NCI-H2227 treated with DMSO at 0.1 percent for 48 hours (cell line): ENCODE data around the gene WRAP73.

Experiments used
- DNase-seq: peaks from one replicate; lab custom pipeline; 2025; lab: John Stamatoyannopoulos, UW

WRAP73 gene, protein sequence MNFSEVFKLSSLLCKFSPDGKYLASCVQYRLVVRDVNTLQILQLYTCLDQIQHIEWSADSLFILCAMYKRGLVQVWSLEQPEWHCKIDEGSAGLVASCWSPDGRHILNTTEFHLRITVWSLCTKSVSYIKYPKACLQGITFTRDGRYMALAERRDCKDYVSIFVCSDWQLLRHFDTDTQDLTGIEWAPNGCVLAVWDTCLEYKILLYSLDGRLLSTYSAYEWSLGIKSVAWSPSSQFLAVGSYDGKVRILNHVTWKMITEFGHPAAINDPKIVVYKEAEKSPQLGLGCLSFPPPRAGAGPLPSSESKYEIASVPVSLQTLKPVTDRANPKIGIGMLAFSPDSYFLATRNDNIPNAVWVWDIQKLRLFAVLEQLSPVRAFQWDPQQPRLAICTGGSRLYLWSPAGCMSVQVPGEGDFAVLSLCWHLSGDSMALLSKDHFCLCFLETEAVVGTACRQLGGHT

DNA sequence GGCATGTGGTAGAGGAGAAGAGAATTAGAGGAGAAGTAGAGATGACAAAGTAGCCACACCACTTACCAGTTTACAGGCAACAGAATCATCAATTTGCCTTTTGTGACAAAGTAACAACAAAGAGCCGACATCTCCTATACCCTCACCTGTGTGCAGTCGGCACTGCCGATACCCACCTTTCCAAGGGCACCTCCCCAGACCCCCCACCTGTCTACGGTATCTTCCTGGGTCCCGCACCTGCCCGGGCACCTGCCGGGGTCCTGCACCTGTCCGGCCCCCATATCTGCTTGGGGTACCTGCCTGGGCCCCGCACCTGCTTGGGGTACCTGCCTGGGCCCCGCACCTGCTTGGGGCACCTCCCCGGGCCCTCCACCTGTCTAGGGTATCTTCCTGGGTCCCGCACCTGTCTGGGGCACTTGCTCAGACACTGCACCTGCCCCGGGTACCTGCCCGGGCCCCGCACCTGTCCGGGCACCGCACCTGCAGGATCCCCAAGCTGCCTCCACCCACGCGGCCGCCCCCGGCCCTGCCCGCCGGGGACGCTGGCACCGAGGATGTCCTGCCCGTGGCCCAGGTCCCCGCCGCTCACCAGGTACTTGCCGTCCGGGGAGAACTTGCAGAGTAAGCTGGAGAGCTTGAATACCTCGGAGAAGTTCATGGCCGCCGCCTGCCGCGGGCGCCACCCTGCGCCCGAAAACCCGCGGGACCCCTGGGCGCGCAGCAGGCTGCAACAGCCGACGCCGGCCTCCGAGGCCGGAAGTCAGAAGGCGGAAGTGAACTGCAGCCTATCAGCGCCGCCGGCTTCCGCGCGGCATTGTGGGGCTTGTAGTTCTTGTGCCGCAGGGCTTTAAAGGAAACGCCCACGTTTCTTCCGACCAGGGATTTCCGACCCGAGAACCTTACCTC lies at the start of gene WRAP73:
TSS of gene WRAP73 (minus strand) at position 762 of the 906 bp plus-strand sequence. CDS start at position 658, 104 bp downstream.
- DNase-seq = peak; percentile 89

DNA sequence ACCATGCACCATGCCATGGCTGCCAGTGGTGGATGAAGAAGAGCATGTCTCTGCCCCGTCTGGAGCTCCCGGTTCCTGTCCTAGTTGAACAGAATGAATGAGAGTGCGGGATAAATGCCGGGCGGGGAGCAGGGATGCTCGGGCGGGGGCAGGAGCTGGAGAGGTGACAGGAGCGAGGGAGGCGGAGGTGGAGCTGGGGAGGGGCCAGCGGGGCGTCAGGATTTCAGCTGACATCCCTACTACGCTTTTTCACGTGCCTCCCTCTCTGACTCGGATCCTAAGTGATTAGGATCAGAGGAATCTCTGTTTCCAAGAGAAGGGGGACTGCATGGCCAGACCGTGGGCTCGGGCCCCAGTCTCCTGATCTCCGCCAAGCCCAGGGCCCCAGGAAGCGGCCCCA lies 49.7 kb upstream of the WRAP73 start:
- DNase-seq = no peak

DNA sequence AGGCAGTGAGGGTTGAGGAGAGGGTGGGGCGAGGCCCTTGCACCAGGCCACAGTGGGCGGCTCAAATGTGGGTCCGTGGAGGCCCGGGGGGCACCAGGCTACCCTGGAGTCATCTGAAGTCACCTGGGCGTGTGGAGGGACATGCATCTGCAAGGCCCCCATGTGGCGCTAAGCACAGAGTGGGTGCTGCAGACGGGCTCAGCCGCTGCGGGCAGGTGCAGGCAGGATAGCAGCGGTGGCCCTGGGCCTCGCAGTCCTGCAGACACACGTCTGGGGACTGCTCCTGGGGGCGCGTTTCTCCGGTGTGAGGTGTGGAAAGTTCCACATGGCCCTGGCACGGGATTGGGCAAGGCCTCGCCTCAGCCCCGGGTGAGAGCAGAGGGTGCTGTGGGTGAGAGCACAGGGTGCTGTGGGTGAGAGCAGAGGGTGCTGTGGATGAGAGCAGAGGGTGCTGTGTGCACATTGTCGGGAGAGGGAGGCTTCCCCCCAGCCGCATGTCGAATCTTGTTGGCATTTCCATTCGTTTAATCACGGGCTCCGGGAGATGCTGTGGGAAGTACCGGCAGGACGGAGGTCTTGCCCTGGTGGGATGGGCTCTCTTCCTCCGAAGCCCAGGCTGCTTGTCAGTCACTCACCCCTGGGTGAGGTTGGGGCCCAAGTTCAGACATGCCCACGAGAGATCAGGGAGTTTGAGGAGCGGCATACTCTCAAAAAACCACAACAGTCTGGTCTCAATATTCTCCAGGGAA lies 48.9 kb upstream of the WRAP73 start:
- no peak for DNase-seq

DNA sequence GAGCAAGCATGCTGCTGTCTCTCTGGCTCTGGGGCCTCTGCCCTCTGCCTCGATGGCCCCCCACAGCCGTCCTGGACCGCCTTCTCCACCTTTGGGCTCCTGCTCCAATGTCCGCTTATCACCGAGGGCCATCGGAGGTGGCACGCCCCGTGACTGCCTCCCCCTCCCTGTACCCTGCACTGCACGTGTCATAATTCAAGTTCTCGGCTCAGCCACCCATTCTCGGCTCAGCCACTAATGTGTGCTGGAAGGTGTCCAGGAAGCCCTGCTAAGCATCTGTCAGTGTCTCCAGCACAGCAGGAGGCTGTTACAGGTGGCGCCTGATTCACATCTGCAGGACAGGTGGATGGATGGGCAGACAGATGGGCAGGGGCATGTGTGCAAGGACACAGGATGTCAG lies 47.9 kb upstream of the WRAP73 start:
- no peak for DNase-seq

DNA sequence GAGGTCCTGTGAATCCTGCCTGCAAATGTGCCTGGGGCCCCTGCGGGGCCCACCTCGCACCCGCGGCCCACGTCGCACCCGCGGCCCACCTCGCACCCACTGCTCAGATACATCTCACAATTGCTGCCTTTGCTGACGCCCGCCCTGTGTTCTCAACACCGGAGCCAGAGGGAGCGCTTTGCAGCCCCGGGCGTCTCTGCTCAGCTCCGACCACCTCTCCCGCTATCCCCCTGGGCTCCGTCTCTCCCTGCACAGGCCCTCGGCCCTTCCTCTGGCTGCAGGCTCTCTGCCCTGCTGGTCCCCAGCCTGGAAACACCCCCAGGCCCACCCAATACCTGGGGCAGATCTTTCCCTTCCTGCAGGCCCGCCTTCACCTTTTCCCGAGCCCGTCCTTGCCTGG lies 47.2 kb upstream of the WRAP73 start:
- no peak for DNase-seq

DNA sequence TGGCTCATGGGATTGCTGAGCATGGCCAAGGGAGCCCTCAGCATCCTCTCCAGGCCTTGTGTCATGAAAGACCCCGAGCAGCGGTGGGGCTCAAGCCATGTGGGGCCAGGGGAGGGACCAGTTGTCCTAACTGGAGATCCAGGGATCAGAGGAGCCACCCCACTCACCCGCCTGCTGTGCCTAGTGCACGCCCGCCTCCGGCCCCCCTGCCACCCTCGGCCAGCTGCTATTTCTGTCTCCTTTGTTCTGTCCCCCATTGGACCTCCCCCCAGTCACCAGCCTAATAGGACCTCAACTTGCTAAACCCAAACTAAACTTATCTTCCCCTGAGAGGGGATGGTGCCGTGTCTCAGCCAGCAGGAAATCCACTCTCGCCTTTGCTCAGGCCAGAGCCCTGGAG lies 46.8 kb upstream of the WRAP73 start:
- no peak for DNase-seq

DNA sequence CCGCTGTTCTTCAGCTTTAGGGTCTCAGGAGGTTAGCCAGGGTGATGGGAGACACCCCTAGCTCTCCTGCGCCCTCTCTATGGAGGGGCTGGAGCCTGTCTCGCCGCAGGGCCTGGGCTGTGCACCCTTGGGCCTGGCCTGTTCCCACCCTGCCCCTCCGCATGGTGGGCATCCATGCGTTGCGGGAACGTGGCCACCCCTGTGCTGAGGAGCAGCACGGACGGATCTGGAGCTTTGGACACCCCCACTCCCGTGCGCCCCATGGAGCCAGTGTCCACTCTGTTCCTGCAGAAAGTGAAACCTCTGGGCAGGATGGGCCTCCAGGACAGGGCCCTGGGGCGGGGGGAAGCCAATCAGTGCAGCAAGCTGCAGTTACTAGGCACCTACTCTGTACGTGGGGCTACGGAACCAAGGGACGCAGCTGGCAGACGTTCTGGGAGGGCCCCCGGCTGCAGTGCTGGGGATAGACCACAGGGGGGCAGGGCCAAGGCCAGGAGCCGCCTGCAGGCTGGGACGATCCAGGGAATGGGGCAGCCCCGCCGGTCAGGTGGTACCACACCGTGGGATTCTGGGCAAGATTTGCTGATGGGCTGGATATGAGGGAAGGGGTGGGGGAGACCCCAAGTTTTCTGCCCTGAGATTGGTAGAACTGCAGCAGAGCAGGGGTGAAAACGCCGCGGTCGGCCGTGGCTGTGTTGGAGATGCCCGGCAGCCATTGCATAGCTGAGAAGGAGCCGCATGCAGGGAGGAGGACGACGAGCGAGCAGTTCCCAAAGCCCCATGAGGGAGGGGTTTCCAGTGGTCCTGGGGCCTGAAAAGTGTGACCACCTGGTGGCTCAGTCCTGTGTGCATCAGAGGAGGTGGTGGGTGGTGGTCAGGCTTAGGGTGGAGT lies 45.7 kb upstream of the WRAP73 start:
- DNase-seq = no peak

DNA sequence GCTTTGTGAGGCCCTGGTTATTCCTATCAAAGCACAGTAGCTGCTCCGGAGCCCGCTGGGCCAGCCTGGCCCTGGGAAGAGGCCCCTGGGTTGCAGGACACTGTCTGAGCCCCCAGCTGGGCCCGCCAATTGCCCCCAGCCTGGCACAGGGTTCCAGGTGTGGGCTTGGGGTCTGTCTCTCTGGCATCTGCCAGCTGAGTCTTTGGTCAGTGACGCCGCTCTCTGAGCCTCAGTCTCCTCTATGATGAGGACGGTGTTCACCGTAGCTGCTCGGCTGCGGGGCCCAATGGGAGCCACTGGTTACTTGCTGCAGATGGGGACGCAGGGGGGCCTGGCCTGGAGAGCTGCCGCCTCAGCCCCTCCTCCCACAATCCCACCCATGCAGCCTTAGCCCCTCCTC lies 43.4 kb upstream of the WRAP73 start:
- DNase-seq = no peak

DNA sequence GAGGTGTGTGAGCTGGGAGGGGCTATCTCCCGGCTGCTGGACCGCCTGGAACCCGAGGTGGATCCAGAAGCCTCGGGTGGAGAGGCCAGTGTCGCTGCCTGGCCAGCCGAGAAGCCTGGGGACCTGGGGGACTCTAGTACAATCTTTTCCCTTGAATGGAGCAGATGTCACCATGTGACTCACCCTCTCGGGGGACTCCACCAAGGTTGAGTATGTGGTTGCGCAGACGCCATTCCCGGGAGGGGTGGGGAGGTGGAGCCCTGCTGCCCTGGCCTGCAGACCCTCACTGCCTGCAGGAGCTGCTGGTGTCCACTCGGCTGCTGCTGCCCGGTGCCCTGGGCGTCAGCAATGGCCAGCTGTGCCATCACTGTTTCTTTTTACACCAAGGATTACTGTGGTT lies 42.7 kb upstream of the WRAP73 start:
- DNase-seq = no peak

DNA sequence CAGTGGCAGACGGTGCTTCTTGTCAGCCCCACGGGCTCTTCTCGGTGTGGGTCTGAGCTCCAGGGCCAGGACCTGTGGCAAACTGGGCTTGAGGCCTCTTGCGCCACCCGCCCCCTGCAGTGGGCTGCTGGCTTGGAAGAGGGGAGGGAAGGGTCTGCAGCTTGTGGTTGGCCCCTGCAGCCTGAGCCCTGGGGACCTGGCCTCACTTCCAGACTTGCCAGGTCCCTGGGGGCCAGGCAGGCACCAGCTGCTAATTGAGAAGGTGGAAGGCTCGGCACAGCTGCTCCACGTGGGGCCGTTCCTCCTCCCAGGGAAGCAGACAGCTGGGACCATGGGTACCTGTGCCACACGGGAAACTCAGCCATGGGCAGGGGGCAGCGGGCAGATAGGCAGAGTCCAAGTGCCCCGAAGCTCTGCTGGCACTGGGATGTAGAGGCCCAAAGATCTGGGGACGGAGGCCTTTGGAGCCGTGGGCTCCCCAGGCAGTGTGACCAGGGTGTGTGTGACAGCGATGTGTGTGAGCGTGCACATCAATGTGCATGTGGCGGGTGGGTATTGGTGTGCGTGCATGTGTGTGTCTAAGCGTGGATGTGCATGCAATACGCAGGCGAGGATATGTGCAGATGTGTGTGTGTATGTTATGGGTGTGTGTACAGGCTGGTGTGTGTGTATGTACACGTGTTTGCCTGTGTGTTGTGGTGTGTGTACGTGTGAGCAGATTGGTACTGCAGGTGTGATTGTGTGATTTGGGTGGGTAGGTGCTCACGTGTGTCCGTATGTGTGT lies 41.7 kb upstream of the WRAP73 start:
- no peak for DNase-seq

DNA sequence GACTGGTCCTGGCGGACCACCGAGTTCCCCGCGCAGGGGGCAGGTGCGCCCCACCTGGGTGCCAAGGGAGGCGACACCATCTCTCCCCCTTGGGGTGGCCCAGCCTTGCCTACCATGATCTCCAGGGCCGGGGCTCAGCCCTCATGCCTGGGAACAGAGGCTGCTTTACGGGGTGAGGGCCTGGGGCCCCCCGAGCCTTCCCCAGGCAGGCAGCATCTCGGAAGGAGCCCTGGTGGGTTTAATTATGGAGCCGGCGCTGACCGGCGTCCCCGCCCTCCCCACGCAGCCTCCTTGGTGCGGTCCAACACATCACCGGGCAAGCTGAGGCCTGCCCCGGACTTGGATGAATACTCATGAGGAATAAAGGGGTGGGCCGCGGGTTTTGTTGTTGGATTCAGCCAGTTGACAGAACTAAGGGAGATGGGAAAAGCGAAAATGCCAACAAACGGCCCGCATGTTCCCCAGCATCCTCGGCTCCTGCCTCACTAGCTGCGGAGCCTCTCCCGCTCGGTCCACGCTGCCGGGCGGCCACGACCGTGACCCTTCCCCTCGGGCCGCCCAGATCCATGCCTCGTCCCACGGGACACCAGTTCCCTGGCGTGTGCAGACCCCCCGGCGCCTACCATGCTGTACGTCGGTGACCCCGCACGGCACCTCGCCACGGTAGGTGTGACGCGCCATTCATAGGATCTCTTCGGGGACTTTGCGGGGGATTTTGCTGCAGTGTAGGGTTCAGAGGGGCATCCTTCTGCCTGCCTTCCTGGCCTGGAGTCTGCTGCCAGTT lies 40.6 kb upstream of the WRAP73 start:
- DNase-seq = peak; percentile 19

DNA sequence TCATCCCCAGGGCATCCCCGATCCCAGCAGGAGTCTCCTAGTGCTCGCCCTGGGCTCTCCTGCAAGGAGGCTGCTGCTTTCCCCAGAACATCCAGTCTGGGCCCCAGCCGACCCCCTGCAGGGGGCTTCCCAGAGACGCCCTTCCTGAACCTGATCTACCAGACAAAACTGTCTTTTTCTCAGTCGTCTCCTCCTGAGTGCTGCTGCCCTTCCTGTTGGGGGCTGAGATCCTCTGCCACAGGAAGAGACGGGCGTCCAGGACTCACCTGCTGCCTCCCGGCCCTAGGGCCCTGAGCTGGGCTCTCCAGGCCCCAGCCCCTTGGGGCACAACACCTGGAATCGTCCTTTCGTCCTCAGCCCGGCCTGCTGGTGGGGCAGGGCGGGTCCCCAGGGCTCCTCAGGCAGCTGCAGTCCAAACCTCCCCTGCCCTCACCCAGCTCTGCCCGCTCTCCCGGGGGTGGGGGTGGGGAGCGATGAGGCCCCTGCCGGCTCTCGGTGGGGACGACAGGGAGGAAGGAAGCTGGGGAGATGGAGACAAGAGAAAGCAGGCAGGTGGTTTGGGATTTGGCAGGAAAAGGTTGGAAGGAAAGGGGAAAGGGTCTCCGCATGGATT lies 39.3 kb upstream of the WRAP73 start:
- no peak for DNase-seq

DNA sequence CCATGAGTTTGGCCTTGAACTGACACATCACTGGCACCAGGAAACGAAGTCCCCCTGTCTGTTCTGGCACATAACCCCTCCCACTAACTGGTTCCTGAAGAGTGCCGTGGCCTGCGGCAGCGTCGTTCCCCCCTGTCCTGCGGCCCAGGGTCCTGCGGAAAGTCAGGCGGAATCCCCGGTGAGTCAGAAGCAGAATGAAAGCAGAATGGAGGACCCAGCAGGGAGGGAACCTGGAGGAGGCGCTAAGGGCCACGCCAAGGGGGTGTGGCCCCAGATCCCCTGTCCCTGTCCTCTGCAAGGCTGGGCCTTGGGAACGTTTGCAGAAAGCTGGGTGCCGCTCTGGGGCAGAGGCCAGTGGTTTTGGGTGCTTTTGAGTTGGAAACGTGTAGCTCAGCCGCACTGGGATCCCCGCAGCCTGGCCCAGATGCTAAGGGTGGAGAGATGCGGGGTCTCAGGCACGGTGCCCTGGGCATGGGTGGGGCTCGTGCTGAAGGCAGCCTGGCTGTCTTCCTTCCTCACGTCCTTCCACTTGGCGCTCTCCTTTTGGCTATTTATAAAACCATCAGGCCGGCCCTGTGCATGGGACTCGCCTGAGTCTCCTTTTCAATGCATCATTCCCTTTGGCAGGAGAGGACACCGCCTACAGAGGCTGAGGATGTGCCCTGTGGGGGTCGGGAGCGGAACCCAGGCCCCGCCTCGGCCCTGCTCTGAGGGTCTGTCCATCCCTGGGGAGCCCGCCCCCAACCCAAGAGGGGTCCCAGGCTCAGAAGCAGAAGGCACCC lies 38.6 kb upstream of the WRAP73 start:
- DNase-seq = no peak

DNA sequence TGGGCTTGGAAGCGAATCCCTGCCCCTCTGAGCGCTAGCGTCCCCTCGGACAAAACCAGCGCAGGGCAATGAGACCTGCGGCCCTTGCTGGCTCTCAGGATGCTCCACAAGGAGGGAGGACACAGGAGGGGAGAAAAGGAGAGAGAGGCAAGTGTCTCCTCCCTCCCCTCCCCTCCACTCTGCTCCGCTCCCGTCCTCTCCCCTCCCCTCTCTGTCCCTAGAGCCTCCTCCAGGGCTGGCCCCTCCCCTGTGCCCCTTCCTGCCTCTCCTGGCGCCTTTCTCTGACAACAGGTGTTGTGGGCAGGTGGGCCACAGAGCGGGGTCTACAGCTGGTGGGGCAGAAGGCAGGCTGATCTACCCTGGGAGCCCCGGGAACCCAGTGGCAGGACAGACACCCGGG lies 37.6 kb upstream of the WRAP73 start:
- no peak for DNase-seq

DNA sequence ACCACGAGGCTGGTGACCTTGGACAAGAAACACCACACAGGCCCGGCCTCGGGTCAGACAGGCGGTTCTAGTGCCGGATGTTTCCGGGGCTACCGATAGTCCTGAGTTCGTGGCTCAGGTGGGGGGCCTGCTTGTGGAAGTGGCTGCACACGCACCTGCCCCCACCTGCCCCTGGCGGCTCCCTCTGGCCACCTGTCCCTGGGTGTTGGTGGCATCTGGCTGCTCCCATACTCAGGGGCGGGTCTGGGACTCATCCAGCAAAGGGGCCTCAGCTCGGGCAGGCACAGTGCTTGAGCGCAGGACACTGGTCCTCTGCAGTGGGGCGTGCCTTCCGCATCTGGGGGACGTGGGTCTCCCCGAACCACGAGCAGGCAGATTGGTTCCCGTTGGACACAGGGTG lies 36.0 kb upstream of the WRAP73 start:
- no peak for DNase-seq

DNA sequence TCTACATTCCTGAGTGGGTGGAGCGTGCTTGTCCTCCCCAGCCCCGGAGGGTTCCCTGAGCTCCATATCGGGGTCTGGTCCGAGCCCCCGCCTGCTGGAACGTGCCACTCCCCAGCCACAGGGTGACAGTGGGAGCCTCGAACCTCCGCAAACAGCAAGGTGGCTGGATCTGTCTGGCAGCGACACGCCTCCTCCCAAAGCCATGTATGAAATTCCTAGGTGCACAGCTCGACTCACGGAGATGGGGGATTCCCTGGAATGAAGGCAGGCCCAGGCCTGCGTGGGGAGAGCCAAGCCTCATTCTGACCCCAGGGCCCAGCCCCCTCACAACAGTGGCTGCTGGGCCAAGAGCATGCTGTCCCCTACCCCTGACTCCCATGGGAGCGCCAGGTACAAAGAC lies 35.3 kb upstream of the WRAP73 start:
- DNase-seq = no peak

DNA sequence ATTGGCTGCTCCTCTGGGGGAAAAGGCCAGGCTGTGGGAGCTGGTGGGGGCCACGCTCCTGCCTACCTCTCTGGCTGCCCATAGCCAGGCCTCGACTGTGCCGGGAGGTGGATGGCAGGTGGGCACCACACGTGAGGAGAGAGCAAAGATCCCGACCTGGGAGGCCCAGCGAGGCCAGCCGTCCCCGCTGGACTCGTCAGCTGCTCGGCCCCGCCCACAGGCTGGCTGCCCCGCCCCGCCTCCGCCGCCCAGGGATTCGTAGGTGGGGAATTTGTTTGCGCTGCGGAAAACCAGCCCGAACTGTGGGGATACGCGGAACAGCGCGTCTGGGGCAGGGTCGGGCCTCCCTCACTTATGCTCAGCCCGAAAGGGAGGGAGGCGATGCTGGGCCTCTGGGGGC lies 34.1 kb upstream of the WRAP73 start:
- DNase-seq = no peak

DNA sequence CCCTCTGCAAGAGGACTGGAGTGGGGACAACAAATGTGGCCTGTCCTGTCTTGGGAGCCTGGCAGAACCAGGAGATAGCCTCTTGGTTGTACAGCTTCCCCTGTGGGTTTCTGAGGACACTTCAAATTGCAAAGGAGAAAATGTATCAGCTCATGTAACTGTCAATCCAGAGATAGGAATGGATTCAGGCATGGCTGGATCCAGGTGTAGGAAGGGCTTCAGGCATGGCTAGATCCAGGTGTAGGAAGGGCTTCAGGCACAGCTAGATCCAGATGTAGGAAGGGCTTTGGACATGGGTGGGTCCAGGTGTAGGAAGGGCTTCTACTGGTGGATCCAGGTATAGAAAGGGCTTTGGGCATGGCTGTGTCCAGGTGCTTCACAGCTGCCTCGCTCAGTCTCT lies 33.3 kb upstream of the WRAP73 start:
- no peak for DNase-seq
